ENCODE results near the gene PLA2G3.
A peak's percentile ranks its signal among the peaks of the same experiment; 100 is the strongest.

The PLA2G3 gene

GRCh38 chr22:31085928-31086327, 54.4 kb downstream of the PLA2G3 start:
- no peak for DNase-seq (ENCODE audit: low spot score)

GRCh38 chr22:31085493-31085824, 54.8 kb downstream of the PLA2G3 start:
- no peak for DNase-seq (ENCODE audit: low spot score)

- DNase-seq (ENCODE audit: low spot score): peak; percentile 94
Observed at GRCh38 chr22:31084811-31085492, 55.4 kb downstream of the PLA2G3 start.
